HG02943 (cell line): ENCODE data around the gene IRF4.

ENCODE experiments used
- ATAC-seq: cut with Tn5 transposase; IDR thresholded peaks from one replicate; pipeline ENCODE4 v1.9.1; 2021; ENCODE audit warnings: mild to moderate bottlenecking, low read depth, moderate library complexity; ENCODE audit not compliant: unreplicated experiment

IRF4 gene

GRCh38 chr6:379410-380181 lies 12.0 kb upstream of the IRF4 start:
- no peak for ATAC-seq

GRCh38 chr6:380234-381218 lies 11.0 kb upstream of the IRF4 start:
- ATAC-seq = no peak

GRCh38 chr6:381742-382461 lies 9.7 kb upstream of the IRF4 start:
- ATAC-seq = no peak

DNA sequence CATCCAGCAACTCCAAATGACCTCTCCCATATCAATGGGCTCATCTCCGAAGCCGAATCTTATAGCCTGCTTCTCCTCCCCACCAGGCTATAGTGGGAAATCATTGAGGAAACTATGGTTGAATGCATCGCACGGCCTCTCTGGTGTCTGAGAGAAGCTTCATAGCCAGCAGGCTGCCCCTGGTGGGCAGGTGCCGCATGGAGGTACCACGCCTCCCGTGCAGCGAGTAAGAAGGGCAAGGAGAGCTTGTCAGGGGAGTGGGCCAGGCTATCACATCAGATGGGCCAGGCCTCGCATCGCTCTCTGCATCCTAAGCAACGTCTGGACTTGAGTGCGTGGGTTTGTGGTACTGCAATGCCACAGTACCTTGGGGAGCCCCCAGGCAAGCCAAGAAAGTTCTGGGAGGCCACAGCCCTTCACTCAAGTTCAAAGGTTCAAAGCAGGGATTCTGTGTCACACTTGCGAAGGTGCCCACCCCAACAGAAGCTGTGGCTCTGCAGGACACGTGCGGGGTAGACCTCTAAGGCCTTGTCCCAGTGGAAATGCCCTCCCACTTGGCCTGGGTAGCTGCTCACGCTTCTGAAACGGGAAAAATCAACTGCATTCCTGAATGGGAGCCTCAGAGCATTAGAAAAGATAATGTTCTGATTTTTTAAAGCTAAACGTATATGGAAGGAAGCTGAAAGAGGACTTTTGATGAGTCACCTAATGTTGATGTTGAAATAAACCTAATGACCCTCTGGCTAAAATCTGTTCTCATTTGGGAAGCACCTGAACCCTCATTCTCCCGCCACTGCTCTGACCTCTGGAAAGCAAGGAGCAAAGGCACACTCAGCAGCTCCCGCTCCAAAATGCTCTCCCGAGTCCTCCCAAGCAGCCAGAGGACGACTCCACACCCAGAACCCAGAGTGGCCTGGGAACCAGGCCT lies 8.4 kb upstream of the IRF4 start:
- no peak for ATAC-seq

DNA sequence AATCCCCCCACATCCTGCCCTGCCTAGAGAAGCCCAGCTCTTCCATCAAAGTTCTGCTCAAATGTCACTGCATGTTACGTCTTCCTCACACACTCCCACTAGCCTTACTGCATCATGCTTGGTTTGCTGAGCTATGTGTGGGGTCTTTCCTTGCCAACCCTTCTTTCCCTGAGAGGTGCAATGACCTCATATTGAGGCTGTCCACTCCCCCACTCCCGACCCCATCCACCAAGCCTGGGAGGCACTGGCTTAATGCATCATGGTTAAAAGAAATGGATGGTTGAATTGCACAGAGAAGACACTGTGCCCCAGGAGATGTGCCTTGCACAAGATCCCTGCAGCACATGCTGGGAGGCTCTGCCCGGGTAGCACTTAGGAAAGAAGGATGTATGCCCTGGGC lies 7.7 kb upstream of the IRF4 start:
- no peak for ATAC-seq

DNA sequence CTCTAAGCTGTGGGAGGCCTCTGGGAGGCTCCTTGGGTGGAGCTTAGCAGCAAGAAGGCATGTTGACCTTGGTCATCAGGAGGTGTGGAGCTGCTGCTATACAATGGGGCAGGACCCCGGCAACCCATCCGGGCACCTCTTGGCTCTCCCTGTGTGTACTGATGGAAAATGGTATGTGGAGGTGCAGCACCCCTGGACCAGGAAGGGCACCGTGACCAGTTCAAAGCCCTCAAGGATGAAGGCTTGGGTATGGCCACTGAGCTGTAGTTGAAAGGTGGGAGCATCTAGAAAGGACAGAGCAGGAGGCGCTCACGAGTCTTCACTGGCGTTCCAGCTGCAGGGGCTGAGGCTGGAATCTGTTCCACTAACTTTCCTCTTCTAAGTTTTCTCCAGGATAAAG lies 6.7 kb upstream of the IRF4 start:
- ATAC-seq = no peak

GRCh38 chr6:385614-386013 lies 5.9 kb upstream of the IRF4 start:
- ATAC-seq = no peak

- ATAC-seq = no peak
Measured at GRCh38 chr6:386688-387266, 4.8 kb upstream of the IRF4 start.

GRCh38 chr6:387293-387741 lies 4.2 kb upstream of the IRF4 start:
- ATAC-seq = no peak

- ATAC-seq = no peak
Measured at GRCh38 chr6:388202-388903, 3.2 kb upstream of the IRF4 start.

DNA sequence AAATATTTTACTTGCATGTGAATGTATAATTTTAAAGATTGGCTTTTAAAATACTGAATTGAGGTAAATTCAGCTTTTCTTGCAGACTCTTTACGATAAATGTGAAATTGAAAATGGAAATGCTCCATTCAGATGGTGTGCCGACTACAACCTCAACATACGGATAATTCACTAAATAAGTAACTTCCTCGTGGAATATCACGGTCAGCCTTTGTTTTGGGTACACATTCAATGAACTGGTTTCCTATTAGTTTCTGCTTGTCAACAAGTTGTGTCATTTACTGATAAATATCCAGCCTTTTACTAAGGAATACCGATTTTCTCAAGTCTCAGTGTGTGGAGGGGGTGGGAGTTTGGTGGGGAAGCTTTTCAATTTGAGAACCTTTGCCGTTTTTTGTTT lies 2.4 kb upstream of the IRF4 start:
- ATAC-seq = no peak

DNA sequence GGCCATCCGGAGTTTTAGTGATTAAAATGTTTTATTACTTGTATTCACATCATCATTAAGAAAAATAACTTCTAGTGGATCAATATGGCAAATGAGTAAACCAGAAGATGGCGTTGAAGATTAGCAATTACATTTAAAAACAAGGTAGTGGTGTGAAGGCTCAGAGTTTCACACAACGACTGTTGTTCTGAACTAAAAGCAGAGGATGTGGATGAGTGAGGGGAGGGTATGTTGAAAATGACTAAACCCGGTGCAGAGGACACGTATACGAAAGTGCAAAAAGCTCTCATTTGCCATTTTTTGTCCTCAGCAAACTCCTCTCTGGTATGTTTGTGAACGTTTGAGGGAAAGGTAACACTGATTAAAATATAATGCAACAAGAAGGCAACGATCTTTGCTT lies 1.9 kb upstream of the IRF4 start:
- no peak for ATAC-seq

DNA sequence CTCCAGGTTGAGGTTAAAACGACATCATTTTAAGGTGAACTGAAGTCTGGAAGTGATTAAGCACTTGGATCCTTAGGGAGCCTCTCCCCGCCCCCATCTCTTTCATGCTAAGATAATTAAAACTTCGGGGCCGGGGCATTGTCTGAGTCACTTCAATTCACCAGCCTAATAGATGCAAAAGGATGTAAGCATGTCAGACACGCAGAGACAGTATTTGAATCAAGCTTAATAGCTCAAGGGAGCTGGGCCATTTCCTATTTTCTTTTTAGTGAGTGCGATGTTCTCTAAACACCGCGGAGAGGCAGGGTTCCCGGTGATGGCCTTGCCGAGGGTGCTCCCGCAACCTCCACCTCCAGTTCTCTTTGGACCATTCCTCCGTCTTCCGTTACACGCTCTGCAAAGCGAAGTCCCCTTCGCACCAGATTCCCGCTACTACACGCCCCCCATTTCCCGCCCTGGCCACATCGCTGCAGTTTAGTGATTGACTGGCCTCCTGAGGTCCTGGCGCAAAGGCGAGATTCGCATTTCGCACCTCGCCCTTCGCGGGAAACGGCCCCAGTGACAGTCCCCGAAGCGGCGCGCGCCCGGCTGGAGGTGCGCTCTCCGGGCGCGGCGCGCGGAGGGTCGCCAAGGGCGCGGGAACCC lies 516 bp upstream of the IRF4 start:
- ATAC-seq = peak; percentile 13

- no peak for ATAC-seq
Measured at GRCh38 chr6:392441-393390, 1.2 kb downstream of the IRF4 start.

GRCh38 chr6:393391-394221 lies 2.1 kb downstream of the IRF4 start:
- ATAC-seq = no peak

- no peak for ATAC-seq
Measured at GRCh38 chr6:394641-395289, 3.2 kb downstream of the IRF4 start.
